Upper lobe of left lung (tissue), 6 donors: Measurements from ENCODE around the gene LUC7L3. TPM values are rescaled to one million over a fixed set of nuclear protein-coding genes. Genes with fewer than 3 reads are reported as not detected.

ENCODE experiments used
- ATAC-seq, 2 donors: fragments of 200-7000 bp; cut with Tn5 transposase; one replicate each; pipeline ENCODE4 v1.9.1; 2022; ENCODE audit warnings: mild to moderate bottlenecking in 2 of 2, moderate library complexity in 2 of 2; ENCODE audit not compliant: low FRiP score in 2 of 2
- DNase-seq, 2 donors: peaks; one replicate each; pipeline ENCODE4 v3.0.0-alpha.2; 2019 to 2020
- H3K27ac ChIP-seq, 4 donors: fragments of 200-600 bp; sonication (generic); one replicate each; pipeline ENCODE4 v1.5.1; 2016 to 2019
- H3K27me3 ChIP-seq, 4 donors: fragments of 200-600 bp; sonication (generic); one replicate each; pipeline ENCODE4 v1.5.1; 2017 to 2019
- H3K36me3 ChIP-seq, 4 donors: fragments of 200-600 bp; sonication (generic); one replicate each; pipeline ENCODE4 v1.5.1; 2016 to 2019
- H3K4me1 ChIP-seq, 4 donors: fragments of 200-600 bp; sonication (generic); one replicate each; pipeline ENCODE4 v1.5.1; 2018 to 2019
- H3K4me3 ChIP-seq, 4 donors: fragments of 200-600 bp; sonication (generic); one replicate each; pipeline ENCODE4 v1.5.1; 2017 to 2019; ENCODE audit warnings: mild to moderate bottlenecking in 2 of 4, moderate library complexity in 1 of 4
- H3K9me3 ChIP-seq, 4 donors: fragments of 200-600 bp; sonication (generic); one replicate each; pipeline ENCODE4 v1.5.1; 2018 to 2019
- CTCF ChIP-seq, 6 experiments: fragments of 450-650 bp in 4 of 6; fragments of 200-600 bp in 2 of 6; sonication (generic) in 2 of 6; IDR thresholded peaks; one replicate each; pipeline ENCODE4 v1.5.1; 2016 to 2019; ENCODE audit warnings: antibody characterized with exemption in 6 of 6
- EP300 ChIP-seq, 4 donors: sonication (generic); formaldehyde crosslinking; IDR thresholded peaks; one replicate each; pipeline ENCODE4 v1.5.1; 2017; ENCODE audit warnings: antibody characterized with exemption in 4 of 4, control low read depth in 2 of 4
- POLR2A ChIP-seq, 4 donors: fragments of 450-650 bp; IDR thresholded peaks; one replicate each; pipeline ENCODE4 v1.5.1; 2016 to 2017; ENCODE audit warnings: antibody characterized with exemption in 4 of 4, mild to moderate bottlenecking in 2 of 4
- POLR2AphosphoS5 ChIP-seq, 2 donors: sonication (generic); formaldehyde crosslinking; IDR thresholded peaks; one replicate each; pipeline ENCODE4 v1.5.1; 2017; ENCODE audit warnings: antibody characterized with exemption in 2 of 2
- WGBS, 2 donors: methylation state at CpG; one replicate each; pipeline ENCODE4 v1.1.5; 2017 to 2018; 5-methylcytosine and 5-hydroxymethylcytosine counted together
- total RNA-seq, 6 donors: library from RNA; depleted of rRNA in 4 of 6; stranded (reverse); fragments of >200 nt in 4 of 6; gene quantifications; one replicate each; pipeline versions ENCODE4 v1.1.0 to v1.2.1, GENCODE V29; 2016 to 2021
- donor health status: DM: no; HTN: no; CAD: no; lungs with moderate emphysema.
- donor health status: DM: no; HTN: yes; CAD: no; lungs with severe emphysema.

Gene LUC7L3
- total RNA-seq, 6 donors from 2014 or later = 38.2 to 625 (median 91.4) TPM

DNA sequence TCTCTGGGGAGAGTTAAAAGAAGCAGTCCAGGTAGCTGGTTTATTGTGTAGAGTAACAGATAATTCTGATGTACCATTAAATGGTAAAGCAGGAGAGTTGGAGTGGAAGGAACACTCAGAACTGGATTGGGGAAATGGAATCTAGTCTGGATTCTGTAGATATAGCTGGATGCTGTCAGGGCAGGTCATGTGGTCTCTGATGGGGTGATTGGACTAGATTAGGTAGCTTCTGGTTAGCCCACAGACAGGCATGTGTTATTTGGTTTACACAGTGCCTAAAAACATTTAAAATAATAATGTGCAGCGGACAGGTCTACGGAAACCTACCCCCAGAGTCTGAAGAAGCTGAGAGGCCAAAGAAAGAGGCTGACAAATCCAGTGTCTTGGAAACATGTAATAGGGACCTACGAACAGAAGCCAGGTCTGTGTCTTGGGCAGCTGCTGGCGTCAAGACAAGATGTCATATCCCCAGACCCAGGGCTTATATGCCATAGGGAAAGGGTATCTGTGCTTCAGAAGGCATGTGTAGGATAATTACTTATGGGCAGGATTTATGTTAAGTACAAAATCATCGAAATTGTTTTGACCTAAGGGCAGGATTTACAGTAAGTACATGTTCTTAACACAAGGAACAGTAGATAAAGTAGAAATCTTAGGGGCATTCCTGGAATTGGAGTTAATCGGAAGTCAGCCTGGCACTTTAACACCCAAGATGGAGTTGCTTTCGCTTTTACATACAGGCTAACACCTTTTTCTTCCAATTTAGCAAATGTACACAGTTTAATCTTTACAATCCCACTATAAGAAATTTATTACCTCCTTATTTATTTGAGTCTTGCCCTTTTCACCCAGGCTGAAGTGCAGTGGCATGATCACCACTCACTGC is 12.4 kb downstream of the LUC7L3 start:
- no peak for DNase-seq
- Histone ChIP-seq H3K4me3 (no peak overlapping the region), H3K27ac (peak overlapping the region in 2 of 4 donors; percentile 1 to 27), H3K27me3 (no peaks in the 10 kb centered on the region), H3K4me1 (peaks cover 30 to 70% (median 51%) of the 10 kb centered on the region in 4 donors), H3K9me3 (no peaks in the 10 kb centered on the region), H3K36me3 (no peaks in the 10 kb centered on the region)
- no peak for TF ChIP-seq CTCF (IDR thresholded peaks at IDR 0.05)
- TF ChIP-seq EP300 (IDR thresholded peaks at IDR 0.05) = no peak
- no peak for TF ChIP-seq POLR2AphosphoS5 (IDR thresholded peaks at IDR 0.05)
- TF ChIP-seq POLR2A (IDR thresholded peaks at IDR 0.05) = no peak
- WGBS, 2 donors = 71% methylated on average over 7 of the region's 7 CpGs
- ATAC-seq = no peak

GRCh38 chr17:50735287-50735686 is 15.9 kb downstream of the LUC7L3 start:
- DNase-seq (no peak), ATAC-seq (no peak)
- Histone ChIP-seq H3K36me3 (peaks cover 0 to 30% (median 12%) of the 10 kb centered on the region in 4 donors), H3K9me3 (no peaks in the 10 kb centered on the region), H3K4me1 (peaks cover 19 to 38% (median 29%) of the 10 kb centered on the region in 4 donors), H3K27ac (no peak overlapping the region), H3K27me3 (no peaks in the 10 kb centered on the region), H3K4me3 (no peak overlapping the region)
- TF ChIP-seq CTCF (IDR thresholded peaks at IDR 0.05) (no peak), EP300 (IDR thresholded peaks at IDR 0.05) (no peak), POLR2A (IDR thresholded peaks at IDR 0.05) (no peak), POLR2AphosphoS5 (IDR thresholded peaks at IDR 0.05) (no peak)
- WGBS, 2 donors = 83 to 86% methylated on average over 3 of the region's 3 CpGs

DNA sequence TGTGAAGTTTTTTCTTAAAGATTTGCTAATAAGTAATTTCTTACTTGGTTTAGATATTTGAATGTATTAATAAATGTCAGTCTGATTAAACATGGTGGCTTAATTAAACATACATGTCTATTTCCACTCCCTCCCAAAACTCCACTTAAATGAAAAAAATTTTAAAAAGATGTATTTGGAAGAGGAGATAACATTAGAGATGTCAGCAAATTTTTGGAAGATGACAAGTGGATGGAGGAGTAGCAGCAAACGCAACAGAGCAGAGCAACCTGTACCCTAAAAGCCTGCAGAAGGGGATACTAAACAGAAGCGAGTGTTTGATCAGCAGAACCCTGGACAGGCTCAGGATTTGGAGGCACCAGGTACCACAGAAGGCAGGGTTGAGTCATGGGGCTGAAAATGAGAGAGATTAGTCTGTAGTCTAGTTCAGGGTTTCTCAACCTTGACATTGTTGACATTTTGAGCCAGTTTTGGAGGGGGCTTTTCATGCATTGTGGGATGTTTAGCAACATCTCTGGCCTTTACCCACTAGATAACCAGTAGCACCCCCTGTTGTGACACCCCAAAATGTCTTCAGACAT is 17.8 kb downstream of the LUC7L3 start:
- Histone ChIP-seq H3K4me1 (peaks cover 6 to 21% (median 12%) of the 10 kb centered on the region in 4 donors), H3K9me3 (no peaks in the 10 kb centered on the region)
- no peak for ATAC-seq

GRCh38 chr17:50739098-50739497 is 19.7 kb downstream of the LUC7L3 start:
- 72 to 74% methylated on average over 2 of the region's 2 CpGs for WGBS, 2 donors
- TF ChIP-seq POLR2AphosphoS5 (IDR thresholded peaks at IDR 0.05) (no peak), POLR2A (IDR thresholded peaks at IDR 0.05) (no peak), EP300 (IDR thresholded peaks at IDR 0.05) (no peak), CTCF (IDR thresholded peaks at IDR 0.05) (no peak)
- Histone ChIP-seq H3K27ac (no peak overlapping the region), H3K4me1 (peaks cover 2 to 11% (median 6%) of the 10 kb centered on the region in 4 donors), H3K4me3 (no peak overlapping the region), H3K27me3 (no peaks in the 10 kb centered on the region), H3K9me3 (no peaks in the 10 kb centered on the region), H3K36me3 (peaks cover 20 to 68% (median 45%) of the 10 kb centered on the region in 4 donors)
- ATAC-seq = no peak
- DNase-seq = no peak

More for the DNA sequence above, 17.8 kb downstream of the LUC7L3 start:
- TF ChIP-seq EP300 (IDR thresholded peaks at IDR 0.05) (no peak), POLR2AphosphoS5 (IDR thresholded peaks at IDR 0.05) (no peak)
- Histone ChIP-seq H3K27ac (no peak overlapping the region), H3K36me3 (peaks cover 6 to 49% (median 28%) of the 10 kb centered on the region in 4 donors), H3K27me3 (no peaks in the 10 kb centered on the region), H3K4me3 (no peak overlapping the region)
- no peak for DNase-seq
- 97 to 100% methylated on average over 2 of the region's 2 CpGs for WGBS, 2 donors

- Histone ChIP-seq H3K4me3 (no peak overlapping the region), H3K9me3 (no peaks in the 10 kb centered on the region), H3K27ac (no peak overlapping the region), H3K36me3 (peaks cover 48 to 100% (median 86%) of the 10 kb centered on the region in 4 donors), H3K27me3 (no peaks in the 10 kb centered on the region), H3K4me1 (no peaks in the 10 kb centered on the region)
- DNase-seq (no peak), ATAC-seq (no peak)
- TF ChIP-seq POLR2A (IDR thresholded peaks at IDR 0.05) (no peak), EP300 (IDR thresholded peaks at IDR 0.05) (no peak), POLR2AphosphoS5 (IDR thresholded peaks at IDR 0.05) (no peak), CTCF (IDR thresholded peaks at IDR 0.05) (no peak)
- WGBS, 2 donors = 88 to 89% methylated on average over 12 of the region's 12 CpGs
Measured at GRCh38 chr17:50745631-50746030, 26.2 kb downstream of the LUC7L3 start.
